UCSD-AML1 (cell line): ENCODE results near the gene DDX46.
"Not testable (repeated sequence)": the region's sequence is repeated elsewhere in the genome, so short reads cannot be mapped to it uniquely, and the experiment has no call there.

Experiments
- DNase-seq: peaks from one replicate; lab custom pipeline; 2025; ENCODE audit not compliant: unreplicated experiment; lab: John Stamatoyannopoulos, UW

DDX46 gene

GRCh38 chr5:134758504-134759341 is at the start of gene DDX46:
Gene DDX46 (plus strand): TSS chr5:134758779. CDS start chr5:134758939, 160 bp downstream.
- peak; percentile 95 for DNase-seq

GRCh38 chr5:134714120-134714519 is 44.5 kb upstream of the DDX46 start:
- no peak for DNase-seq

- no peak for DNase-seq
These were observed 44.0 kb upstream of the DDX46 start for GRCh38 chr5:134714541-134714940.

- not testable (repeated sequence) for DNase-seq
These were observed 43.1 kb upstream of the DDX46 start for GRCh38 chr5:134715466-134715865.

- no peak for DNase-seq
These were observed 33.7 kb upstream of the DDX46 start for GRCh38 chr5:134724872-134725271.

GRCh38 chr5:134732819-134733218 is 25.8 kb upstream of the DDX46 start:
- no peak for DNase-seq

GRCh38 chr5:134735243-134735642 is 23.3 kb upstream of the DDX46 start:
- no peak for DNase-seq

GRCh38 chr5:134736173-134736812 is 22.3 kb upstream of the DDX46 start:
- DNase-seq: no peak

GRCh38 chr5:134738133-134738962 is 20.2 kb upstream of the DDX46 start, which contains the start of gene CAMLG:
Gene CAMLG (plus strand): TSS chr5:134738548. CDS start chr5:134738621, 73 bp downstream.
- DNase-seq: peak; percentile 98

- DNase-seq: peak; percentile 36
These were observed 19.5 kb upstream of the DDX46 start for GRCh38 chr5:134738963-134739661.

- DNase-seq: no peak
These were observed 17.5 kb upstream of the DDX46 start for GRCh38 chr5:134741052-134741451.

GRCh38 chr5:134742134-134742533 is 16.4 kb upstream of the DDX46 start:
- DNase-seq: no peak

- no peak for DNase-seq
These were observed 9.2 kb upstream of the DDX46 start for GRCh38 chr5:134749415-134749814.

- no peak for DNase-seq
These were observed 439 bp upstream of the DDX46 start for GRCh38 chr5:134758176-134758503.

GRCh38 chr5:134767528-134768291 is 9.1 kb downstream of the DDX46 start:
- DNase-seq: not testable (repeated sequence)

- DNase-seq: no peak
These were observed 10.6 kb downstream of the DDX46 start for GRCh38 chr5:134769206-134769605.

GRCh38 chr5:134772461-134773125 is 14.0 kb downstream of the DDX46 start:
- DNase-seq: no peak

GRCh38 chr5:134777366-134777765 is 18.8 kb downstream of the DDX46 start:
- DNase-seq: no peak

GRCh38 chr5:134784241-134784920 is 25.8 kb downstream of the DDX46 start:
- no peak for DNase-seq
